GM18858 (cell line): ENCODE results near the gene HHAT.

Experiments used
- ATAC-seq: cut with Tn5 transposase; IDR thresholded peaks from one replicate; pipeline ENCODE4 v1.9.1; 2021; ENCODE audit not compliant: unreplicated experiment

The HHAT gene

GRCh38 chr1:210477328-210477924 lies 148.7 kb downstream of the HHAT start:
- no peak for ATAC-seq

- no peak for ATAC-seq
Measured at GRCh38 chr1:210478820-210479219, 150.1 kb downstream of the HHAT start.

- ATAC-seq, result no peak
Measured at GRCh38 chr1:210482491-210482890, 153.8 kb downstream of the HHAT start.

GRCh38 chr1:210482945-210483617 lies 154.4 kb downstream of the HHAT start:
- no peak for ATAC-seq

GRCh38 chr1:210483821-210484220 lies 155.1 kb downstream of the HHAT start:
- no peak for ATAC-seq

- no peak for ATAC-seq
Measured at GRCh38 chr1:210487021-210487420, 158.3 kb downstream of the HHAT start.

- ATAC-seq, result no peak
Measured at GRCh38 chr1:210489491-210489890, 160.8 kb downstream of the HHAT start.

GRCh38 chr1:210490781-210491180 lies 162.1 kb downstream of the HHAT start:
- no peak for ATAC-seq

GRCh38 chr1:210496063-210496462 lies 167.4 kb downstream of the HHAT start:
- ATAC-seq, result no peak

GRCh38 chr1:210499956-210500355 lies 171.3 kb downstream of the HHAT start:
- no peak for ATAC-seq

GRCh38 chr1:210500831-210501230 lies 172.1 kb downstream of the HHAT start:
- no peak for ATAC-seq

- no peak for ATAC-seq
Measured at GRCh38 chr1:210504286-210504685, 175.6 kb downstream of the HHAT start.

GRCh38 chr1:210505601-210506496 lies 177.1 kb downstream of the HHAT start:
- ATAC-seq, result no peak

GRCh38 chr1:210506689-210507088 lies 178.0 kb downstream of the HHAT start:
- no peak for ATAC-seq

GRCh38 chr1:210516092-210516656 lies 187.5 kb downstream of the HHAT start:
- ATAC-seq, result no peak

- no peak for ATAC-seq
Measured at GRCh38 chr1:210516697-210517459, 188.2 kb downstream of the HHAT start.

GRCh38 chr1:210523830-210524229 lies 195.1 kb downstream of the HHAT start:
- ATAC-seq, result no peak

- ATAC-seq, result no peak
Measured at GRCh38 chr1:210525716-210526454, 197.2 kb downstream of the HHAT start.

GRCh38 chr1:210527091-210527490 lies 198.4 kb downstream of the HHAT start:
- ATAC-seq, result no peak
